Measurements from ENCODE around the gene AVPR1B.

Gene AVPR1B, protein sequence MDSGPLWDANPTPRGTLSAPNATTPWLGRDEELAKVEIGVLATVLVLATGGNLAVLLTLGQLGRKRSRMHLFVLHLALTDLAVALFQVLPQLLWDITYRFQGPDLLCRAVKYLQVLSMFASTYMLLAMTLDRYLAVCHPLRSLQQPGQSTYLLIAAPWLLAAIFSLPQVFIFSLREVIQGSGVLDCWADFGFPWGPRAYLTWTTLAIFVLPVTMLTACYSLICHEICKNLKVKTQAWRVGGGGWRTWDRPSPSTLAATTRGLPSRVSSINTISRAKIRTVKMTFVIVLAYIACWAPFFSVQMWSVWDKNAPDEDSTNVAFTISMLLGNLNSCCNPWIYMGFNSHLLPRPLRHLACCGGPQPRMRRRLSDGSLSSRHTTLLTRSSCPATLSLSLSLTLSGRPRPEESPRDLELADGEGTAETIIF

DNA sequence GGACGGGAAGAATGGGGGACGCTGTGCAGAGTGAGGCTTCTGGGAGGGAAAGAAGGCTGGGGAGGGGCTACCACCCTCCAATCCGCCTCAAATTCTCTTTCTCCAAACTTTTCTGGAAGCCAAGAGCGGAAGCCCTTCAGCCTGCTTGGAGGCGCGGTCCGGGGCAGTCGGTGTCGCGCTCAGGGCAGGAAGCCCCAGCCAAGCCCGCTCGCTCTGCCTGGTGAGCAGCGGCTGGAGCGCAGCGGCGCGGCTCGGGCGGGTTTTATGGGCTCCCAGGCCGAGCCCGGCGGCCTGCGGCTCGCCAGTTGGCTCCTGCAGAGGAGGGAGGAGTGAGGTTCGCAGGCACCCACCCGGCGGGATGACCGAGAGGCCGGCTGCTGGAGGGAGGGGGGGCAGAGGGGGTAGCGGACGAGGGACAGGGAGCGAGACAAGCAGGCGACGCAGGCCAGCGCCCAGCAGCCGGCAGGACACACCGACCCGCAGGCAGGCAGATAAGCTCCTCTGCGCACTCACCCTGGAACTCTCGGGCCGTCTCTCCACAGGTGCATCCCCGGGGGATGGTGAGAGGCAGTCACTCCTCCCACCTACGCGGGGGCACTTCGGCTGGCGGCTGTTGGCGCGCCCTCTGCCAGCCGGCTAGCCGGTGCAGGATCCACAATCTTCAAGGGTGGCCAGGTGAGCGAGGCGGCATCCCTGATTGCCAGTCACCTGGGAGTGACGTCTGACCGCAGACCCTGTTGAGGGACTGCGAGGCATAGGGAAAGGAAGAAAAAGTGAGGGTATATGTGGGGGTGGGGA is at the start of gene AVPR1B:
Gene AVPR1B (minus strand): TSS at position 238 of the 798 bp plus-strand sequence. CDS start 498 bp downstream, outside the sequence.
- CTCF ChIA-PET, result interaction anchor here (1.0 kb wide), 1 partner anchor 88 kb away, joined by 3 read pairs; no protein-coding TSS in a partner anchor
- H3K4me3 Mint-ChIP-seq, result peak within 1 kb of the TSS; percentile 10
- peaks cover 69% of the 10 kb centered on the region for H3K27me3 Mint-ChIP-seq
- no peak within 1 kb of the TSS for H3K27ac Mint-ChIP-seq
- no peaks in the 10 kb centered on the region for H3K36me3 Mint-ChIP-seq
- DNase-seq, result peak; percentile 36
- peaks cover 10% of the 10 kb centered on the region for H3K4me1 Mint-ChIP-seq
- peaks cover 6% of the 10 kb centered on the region for H3K9me3 Mint-ChIP-seq

DNA sequence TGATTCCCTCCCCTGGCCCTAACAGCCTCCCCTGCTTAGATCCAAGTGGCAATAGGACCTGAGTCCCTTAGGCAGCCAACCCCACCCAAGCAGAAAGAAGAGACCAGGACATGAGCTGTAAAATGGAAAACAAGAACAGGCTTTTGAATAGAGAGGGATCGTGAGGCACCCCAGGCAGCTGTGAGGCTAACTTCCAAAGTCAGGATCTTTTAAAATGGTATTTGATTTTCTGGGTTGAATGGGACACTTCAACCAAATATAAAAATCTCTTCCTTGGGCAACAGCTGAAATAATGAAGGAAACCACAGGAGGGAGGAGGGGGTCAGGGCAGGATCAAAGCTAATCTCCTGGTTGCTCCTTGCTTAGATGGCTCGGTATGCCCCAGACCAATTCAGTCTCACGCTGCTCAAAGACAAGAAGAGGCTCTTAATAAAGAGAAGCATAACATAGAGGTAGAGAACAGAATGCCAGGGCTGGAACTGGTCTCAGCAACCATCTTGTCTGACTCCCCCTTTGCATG is 28.6 kb upstream of the AVPR1B start:
- DNase-seq, result no peak
- no peaks in the 10 kb centered on the region for H3K4me1 Mint-ChIP-seq
- no peak overlapping the region for H3K4me3 Mint-ChIP-seq
- H3K27ac Mint-ChIP-seq, result no peak overlapping the region
- H3K36me3 Mint-ChIP-seq, result no peaks in the 10 kb centered on the region
- CTCF ChIA-PET, result interaction anchor here (0.8 to 1.3 kb wide), 3 partner anchors 11 to 161 kb away, joined by 3 read pairs; no protein-coding TSS in a partner anchor
- H3K9me3 Mint-ChIP-seq, result no peaks in the 10 kb centered on the region
- H3K27me3 Mint-ChIP-seq, result peaks cover 39% of the 10 kb centered on the region

DNA sequence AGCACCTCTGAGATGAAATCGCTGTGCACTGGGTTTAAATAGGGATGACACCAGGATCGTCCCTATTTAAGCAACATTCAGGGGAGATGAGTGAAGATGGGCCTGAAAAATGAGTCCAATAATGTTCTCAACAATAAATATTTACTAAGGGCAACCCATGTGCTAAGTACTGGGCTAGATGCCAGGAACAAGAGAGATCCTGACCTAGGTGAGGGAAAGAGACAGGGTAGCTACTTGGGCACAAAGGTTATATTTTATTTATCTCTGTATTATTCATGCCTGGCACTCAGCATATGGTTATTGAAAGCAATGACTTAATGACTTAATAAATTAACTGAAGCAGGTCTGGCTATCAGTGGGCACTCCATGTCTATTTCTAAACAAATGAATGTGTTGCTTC is 27.4 kb upstream of the AVPR1B start:
- no peaks in the 10 kb centered on the region for H3K36me3 Mint-ChIP-seq
- no peaks in the 10 kb centered on the region for H3K9me3 Mint-ChIP-seq
- no peak overlapping the region for H3K4me3 Mint-ChIP-seq
- CTCF ChIA-PET, result no interaction called here
- peaks cover 51% of the 10 kb centered on the region for H3K27me3 Mint-ChIP-seq
- no peak overlapping the region for H3K27ac Mint-ChIP-seq
- DNase-seq, result no peak
- H3K4me1 Mint-ChIP-seq, result no peaks in the 10 kb centered on the region

DNA sequence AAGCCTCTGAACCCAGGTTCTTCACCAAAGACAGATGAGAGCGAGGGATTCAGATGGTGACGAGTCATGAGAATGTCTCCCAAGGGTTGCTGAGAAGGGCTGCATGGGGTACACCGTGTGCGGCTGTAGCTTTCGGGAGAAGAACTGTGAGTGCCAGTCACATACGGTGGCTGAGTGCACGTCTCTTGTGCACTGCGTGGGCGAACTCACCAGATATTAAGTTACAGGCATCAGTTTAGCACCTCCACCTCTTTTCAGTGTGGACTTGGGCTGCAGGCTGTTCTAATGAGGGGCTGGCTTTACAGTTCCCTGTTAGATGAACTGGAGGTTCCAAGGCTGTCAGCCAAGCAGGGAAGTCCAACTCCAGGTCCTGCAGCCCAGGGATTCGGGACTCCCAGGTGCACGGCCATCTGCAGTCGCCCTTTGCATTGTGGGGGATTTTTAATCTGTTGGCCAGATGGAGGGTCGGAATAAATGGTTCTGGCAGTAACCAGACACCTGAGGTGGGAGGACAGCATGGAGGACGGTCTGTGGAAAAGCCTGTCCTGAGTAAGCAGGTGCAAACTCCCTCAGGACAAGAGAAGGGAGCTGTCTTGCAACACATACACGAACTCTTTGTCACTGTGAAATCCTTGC is 26.5 kb upstream of the AVPR1B start:
- Mint-ChIP-seq H3K9me3 (no peaks in the 10 kb centered on the region), H3K4me3 (no peak overlapping the region), H3K27me3 (peaks cover 58% of the 10 kb centered on the region), H3K27ac (no peak overlapping the region), H3K4me1 (no peaks in the 10 kb centered on the region), H3K36me3 (no peaks in the 10 kb centered on the region)
- CTCF ChIA-PET, result interaction anchor here (1.6 kb wide), 1 partner anchor 9 kb away, joined by 3 read pairs; no protein-coding TSS in a partner anchor
- no peak for DNase-seq

DNA sequence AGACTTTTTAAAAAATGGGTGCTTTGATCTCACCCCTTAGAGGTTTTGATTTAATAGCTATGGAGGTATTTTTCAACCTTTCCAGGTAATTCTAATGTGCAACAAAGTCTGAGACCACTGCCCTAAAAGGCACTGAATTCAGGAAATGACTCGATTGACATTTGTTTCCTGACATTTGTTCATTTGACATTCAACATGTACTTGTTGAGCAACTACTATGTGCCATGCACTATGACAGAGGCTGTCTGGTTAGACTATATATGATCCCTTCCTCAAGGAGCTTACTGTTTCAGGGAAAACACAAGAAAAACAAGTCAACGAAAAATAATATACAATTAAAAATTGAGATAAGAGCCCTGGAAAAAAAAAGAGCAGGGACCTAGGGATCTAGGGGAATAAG is 25.6 kb upstream of the AVPR1B start:
- Mint-ChIP-seq H3K27ac (no peak overlapping the region), H3K27me3 (peaks cover 65% of the 10 kb centered on the region), H3K9me3 (no peaks in the 10 kb centered on the region), H3K36me3 (no peaks in the 10 kb centered on the region), H3K4me3 (no peak overlapping the region), H3K4me1 (no peaks in the 10 kb centered on the region)
- CTCF ChIA-PET, result interaction anchor here (1.6 kb wide), 1 partner anchor 8 kb away, joined by 3 read pairs; no protein-coding TSS in a partner anchor
- no peak for DNase-seq

DNA sequence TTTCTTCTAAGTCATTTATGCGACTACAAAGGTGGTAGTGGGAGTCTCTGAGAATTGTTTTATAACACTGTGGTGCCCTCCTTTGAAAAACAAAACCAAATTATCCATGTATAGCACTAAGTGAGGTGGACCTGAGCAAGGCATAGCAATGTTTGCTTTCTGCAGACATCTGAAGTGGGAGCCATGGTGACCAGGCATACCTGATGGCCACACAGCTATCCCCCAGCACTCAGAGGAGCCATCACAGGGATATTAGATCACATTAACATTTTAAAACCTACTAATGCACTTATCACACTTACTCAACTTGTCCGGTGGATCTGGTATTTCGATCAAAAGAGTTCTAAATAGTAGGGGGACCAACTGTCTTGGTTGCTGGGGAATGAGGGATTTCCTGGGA is 24.8 kb upstream of the AVPR1B start:
- CTCF ChIA-PET, result no interaction called here
- H3K27me3 Mint-ChIP-seq, result peaks cover 65% of the 10 kb centered on the region
- DNase-seq, result no peak
- peak overlapping the region; percentile 29 for H3K27ac Mint-ChIP-seq
- no peaks in the 10 kb centered on the region for H3K9me3 Mint-ChIP-seq
- H3K36me3 Mint-ChIP-seq, result no peaks in the 10 kb centered on the region
- H3K4me1 Mint-ChIP-seq, result no peaks in the 10 kb centered on the region
- no peak overlapping the region for H3K4me3 Mint-ChIP-seq

DNA sequence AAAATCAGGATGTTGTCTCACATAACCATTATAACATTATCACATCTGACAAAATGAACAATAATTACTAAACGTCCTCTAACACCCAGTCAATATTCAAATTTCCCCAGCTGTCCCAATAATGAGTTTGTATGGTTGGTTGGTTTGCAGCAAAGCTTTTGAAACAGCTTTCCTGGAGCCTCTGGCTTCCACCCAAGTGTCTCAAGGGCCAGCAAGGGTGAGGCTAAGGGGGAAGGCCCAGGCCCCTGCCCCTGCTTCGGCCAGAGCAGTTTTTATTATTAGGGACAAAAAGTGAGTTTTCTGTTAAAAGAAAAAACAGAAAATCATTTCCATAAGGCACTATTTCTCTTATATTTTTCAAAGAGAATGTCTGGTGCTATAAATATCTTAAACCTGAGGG is 19.1 kb upstream of the AVPR1B start:
- CTCF ChIA-PET, result no interaction called here
- H3K36me3 Mint-ChIP-seq, result no peaks in the 10 kb centered on the region
- no peaks in the 10 kb centered on the region for H3K9me3 Mint-ChIP-seq
- DNase-seq, result no peak
- peaks cover 45% of the 10 kb centered on the region for H3K27me3 Mint-ChIP-seq
- H3K4me3 Mint-ChIP-seq, result no peak overlapping the region
- H3K4me1 Mint-ChIP-seq, result no peaks in the 10 kb centered on the region
- H3K27ac Mint-ChIP-seq, result no peak overlapping the region

DNA sequence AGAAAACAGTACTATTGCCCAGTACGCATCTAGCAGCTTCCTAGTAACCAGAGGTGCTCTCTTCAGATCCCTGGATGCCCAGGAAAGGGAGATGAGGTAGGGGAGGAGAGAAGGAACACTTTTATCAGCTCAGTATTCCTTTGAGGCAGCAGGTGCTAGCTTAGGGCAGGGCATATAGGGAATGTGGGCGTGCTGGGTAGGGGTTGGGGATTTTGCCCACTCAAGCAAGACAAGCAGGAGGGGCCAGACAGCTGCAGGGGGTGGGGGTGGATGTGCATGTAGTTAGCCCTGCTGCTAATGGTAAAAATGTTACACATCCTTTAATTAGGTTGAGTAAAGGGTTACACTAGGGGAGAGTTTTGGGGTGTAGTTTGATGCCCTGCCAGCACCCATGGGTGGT is 18.1 kb upstream of the AVPR1B start:
- H3K36me3 Mint-ChIP-seq, result no peaks in the 10 kb centered on the region
- DNase-seq, result no peak
- no peak overlapping the region for H3K27ac Mint-ChIP-seq
- CTCF ChIA-PET, result interaction anchor here (1.1 kb wide), 1 partner anchor 8 kb away, joined by 3 read pairs; no protein-coding TSS in a partner anchor
- no peak overlapping the region for H3K4me3 Mint-ChIP-seq
- H3K9me3 Mint-ChIP-seq, result no peaks in the 10 kb centered on the region
- H3K4me1 Mint-ChIP-seq, result no peaks in the 10 kb centered on the region
- peaks cover 44% of the 10 kb centered on the region for H3K27me3 Mint-ChIP-seq

DNA sequence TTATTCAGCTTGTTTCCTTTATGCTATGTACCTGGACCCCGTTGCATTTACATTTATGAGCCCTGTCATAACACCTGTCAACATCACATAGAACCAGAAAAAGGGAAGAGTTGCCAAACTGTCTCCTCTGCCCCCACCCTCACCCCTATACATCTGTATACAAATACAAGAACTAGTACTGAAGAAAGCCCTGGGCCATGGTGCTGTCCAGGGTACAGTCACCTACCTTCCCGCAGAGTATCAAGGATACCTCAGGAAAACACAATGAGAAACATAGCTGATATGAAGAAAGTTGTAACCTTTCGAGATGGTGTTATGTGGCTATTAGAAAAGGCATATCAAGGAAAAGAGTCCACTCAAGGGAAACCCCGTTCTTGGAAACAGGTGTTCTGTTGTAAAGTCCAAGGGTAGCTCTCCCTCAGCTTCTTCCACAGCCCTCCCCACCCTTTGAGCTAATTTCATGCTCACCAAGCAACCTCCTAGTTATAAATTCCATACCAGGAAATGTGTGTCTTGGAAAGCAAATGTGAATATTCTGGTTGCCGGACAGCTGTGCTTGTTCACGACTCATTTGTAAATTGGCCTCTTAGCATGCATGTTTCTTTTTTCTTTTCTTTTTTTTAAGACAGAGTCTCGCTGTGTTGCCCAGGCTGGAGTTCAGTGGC is 16.7 kb upstream of the AVPR1B start:
- Mint-ChIP-seq H3K4me3 (no peak overlapping the region), H3K9me3 (no peaks in the 10 kb centered on the region), H3K36me3 (no peaks in the 10 kb centered on the region), H3K4me1 (no peaks in the 10 kb centered on the region), H3K27ac (no peak overlapping the region), H3K27me3 (peaks cover 36% of the 10 kb centered on the region)
- CTCF ChIA-PET, result interaction anchor here (1.1 kb wide), 1 partner anchor 12 kb away, joined by 3 read pairs; no protein-coding TSS in a partner anchor
- no peak for DNase-seq

DNA sequence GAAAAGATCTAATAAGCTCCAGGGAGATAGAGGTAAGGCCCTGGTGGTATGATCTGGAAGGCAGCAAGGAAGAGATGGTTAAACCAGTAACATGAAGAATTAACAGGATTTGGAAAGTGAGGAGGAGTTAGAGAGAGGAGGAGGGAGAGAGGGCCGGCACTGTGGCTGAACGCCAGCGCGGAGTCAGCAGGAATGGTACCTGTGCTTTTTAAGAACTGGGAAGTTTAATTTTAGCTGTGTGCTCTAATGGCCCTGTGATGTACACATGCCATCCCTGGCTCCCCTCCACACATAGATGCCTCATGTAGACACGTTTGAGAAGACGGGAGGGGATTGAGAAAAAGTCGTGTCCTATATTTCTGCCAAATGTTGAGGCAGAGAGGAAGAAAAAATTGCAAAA is 13.8 kb upstream of the AVPR1B start:
- no peak for DNase-seq
- Mint-ChIP-seq H3K27ac (no peak overlapping the region), H3K4me3 (no peak overlapping the region), H3K36me3 (no peaks in the 10 kb centered on the region), H3K9me3 (no peaks in the 10 kb centered on the region), H3K27me3 (peaks cover 40% of the 10 kb centered on the region), H3K4me1 (no peaks in the 10 kb centered on the region)
- CTCF ChIA-PET, result interaction anchor here (0.6 to 1.5 kb wide), 2 partner anchors 16 to 335 kb away, joined by 3 to 5 read pairs; no protein-coding TSS in a partner anchor

DNA sequence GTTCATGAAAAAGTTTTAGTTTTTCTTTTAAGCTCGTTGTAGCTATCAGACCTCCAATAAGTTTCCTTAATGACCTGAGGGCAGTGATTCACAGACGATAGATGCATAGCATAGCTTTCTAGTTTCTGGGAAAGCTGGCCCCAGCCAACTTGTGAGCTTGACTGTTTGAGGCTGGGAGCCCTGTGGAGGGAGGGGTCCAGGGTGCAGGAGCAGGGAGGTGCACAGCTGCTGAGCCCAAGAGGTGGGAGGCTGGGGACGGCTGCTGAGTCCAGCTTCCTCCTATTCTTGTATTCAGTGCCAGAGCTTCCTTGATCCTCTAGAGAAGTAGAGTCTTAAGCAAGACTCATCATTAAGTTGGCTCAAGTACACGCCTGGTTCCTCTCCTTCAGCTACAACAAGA is 11.0 kb upstream of the AVPR1B start:
- CTCF ChIA-PET, result interaction anchor here (0.7 to 1.0 kb wide), 3 partner anchors 9 to 642 kb away, joined by 3 read pairs; no protein-coding TSS in a partner anchor
- Mint-ChIP-seq H3K9me3 (no peaks in the 10 kb centered on the region), H3K4me3 (no peak overlapping the region), H3K36me3 (no peaks in the 10 kb centered on the region), H3K27ac (no peak overlapping the region), H3K4me1 (no peaks in the 10 kb centered on the region), H3K27me3 (peaks cover 40% of the 10 kb centered on the region)
- DNase-seq, result no peak

DNA sequence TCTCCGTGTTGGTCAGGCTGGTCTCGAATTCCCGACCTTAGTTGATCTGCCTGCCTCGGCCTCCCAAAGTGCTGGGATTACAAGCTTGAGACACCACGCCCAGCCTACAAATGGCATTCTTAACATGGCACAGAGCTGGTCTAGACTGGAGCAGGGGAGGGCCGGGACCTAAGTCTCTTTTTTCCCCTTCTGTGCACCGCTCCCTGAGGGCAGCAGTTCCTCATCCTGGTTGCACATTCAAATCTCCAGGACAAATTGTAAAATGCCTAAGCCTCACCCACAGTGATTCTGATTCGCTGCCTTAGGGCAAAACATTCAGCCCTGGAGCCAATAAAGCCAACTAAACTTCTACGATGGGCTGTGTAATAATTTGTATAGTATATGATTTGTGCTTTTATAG is 10.1 kb upstream of the AVPR1B start:
- no peak overlapping the region for H3K27ac Mint-ChIP-seq
- no peaks in the 10 kb centered on the region for H3K36me3 Mint-ChIP-seq
- no peak for DNase-seq
- H3K9me3 Mint-ChIP-seq, result no peaks in the 10 kb centered on the region
- no peaks in the 10 kb centered on the region for H3K4me1 Mint-ChIP-seq
- peaks cover 40% of the 10 kb centered on the region for H3K27me3 Mint-ChIP-seq
- H3K4me3 Mint-ChIP-seq, result no peak overlapping the region
- CTCF ChIA-PET, result interaction anchor here (1.0 kb wide), 1 partner anchor 19 kb away, joined by 3 read pairs; no protein-coding TSS in a partner anchor

DNA sequence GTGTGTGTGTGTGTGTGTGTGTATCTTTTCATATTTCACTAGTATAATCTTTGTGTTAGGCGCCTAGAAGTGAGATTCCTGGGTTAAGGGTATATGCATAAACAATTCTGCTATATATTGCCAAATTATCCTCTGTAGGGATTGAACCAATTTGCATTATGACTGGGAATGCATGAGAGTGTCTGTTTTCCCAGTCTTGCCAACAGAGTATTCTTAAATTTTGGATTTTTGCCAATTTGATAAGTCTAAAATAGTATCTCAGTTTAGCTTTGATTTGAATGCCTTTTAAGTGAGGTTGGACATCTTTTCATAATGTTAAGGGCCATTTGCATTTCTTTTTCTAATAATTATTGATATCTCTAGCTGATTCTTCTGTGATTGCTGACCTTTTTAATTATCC is 8.2 kb upstream of the AVPR1B start:
- H3K27me3 Mint-ChIP-seq, result peaks cover 33% of the 10 kb centered on the region
- H3K4me3 Mint-ChIP-seq, result no peak overlapping the region
- no peak overlapping the region for H3K27ac Mint-ChIP-seq
- peaks cover 5% of the 10 kb centered on the region for H3K9me3 Mint-ChIP-seq
- no peaks in the 10 kb centered on the region for H3K4me1 Mint-ChIP-seq
- CTCF ChIA-PET, result no interaction called here
- DNase-seq, result no peak
- no peaks in the 10 kb centered on the region for H3K36me3 Mint-ChIP-seq

All from activated naive CD4-positive, alpha-beta T cell treated with anti-CD3 and anti-CD28 coated beads, Interleukin-2, amount 10 ng/mL, durations not matched to agents 7 days and 5 days (primary cell).